ENCODE data around the gene SPG7.

DNA sequence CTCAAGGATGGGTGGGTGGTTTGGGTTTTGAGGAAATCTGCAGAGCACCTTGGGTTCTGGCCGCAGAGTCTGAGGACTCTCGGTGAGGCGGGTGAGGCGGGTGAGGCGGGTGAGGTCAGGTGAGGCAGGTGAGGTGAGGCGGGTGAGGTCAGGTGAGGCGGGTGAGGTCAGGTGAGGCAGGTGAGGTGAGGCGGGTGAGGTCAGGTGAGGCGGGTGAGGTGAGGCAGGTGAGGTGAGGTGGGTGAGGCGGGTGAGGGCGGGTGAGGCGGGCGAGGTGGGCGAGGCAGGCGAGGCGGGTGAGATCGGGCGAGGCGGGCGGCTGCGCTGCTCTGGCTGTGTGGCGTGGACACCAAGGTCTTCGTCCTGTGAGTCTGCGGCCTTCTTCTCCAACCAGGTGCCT lies 28.2 kb downstream of the SPG7 start:
- TF ChIP-seq POLR2A (IDR thresholded peaks at IDR 0.05): no peak
- TF ChIP-seq, protein P1, sequence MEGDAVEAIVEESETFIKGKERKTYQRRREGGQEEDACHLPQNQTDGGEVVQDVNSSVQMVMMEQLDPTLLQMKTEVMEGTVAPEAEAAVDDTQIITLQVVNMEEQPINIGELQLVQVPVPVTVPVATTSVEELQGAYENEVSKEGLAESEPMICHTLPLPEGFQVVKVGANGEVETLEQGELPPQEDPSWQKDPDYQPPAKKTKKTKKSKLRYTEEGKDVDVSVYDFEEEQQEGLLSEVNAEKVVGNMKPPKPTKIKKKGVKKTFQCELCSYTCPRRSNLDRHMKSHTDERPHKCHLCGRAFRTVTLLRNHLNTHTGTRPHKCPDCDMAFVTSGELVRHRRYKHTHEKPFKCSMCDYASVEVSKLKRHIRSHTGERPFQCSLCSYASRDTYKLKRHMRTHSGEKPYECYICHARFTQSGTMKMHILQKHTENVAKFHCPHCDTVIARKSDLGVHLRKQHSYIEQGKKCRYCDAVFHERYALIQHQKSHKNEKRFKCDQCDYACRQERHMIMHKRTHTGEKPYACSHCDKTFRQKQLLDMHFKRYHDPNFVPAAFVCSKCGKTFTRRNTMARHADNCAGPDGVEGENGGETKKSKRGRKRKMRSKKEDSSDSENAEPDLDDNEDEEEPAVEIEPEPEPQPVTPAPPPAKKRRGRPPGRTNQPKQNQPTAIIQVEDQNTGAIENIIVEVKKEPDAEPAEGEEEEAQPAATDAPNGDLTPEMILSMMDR (IDR thresholded peaks at IDR 0.05): no peak

Data from esophagus squamous epithelium (tissue), 4 donors.